ENCODE data around the gene SEC22A.

SEC22A gene

DNA sequence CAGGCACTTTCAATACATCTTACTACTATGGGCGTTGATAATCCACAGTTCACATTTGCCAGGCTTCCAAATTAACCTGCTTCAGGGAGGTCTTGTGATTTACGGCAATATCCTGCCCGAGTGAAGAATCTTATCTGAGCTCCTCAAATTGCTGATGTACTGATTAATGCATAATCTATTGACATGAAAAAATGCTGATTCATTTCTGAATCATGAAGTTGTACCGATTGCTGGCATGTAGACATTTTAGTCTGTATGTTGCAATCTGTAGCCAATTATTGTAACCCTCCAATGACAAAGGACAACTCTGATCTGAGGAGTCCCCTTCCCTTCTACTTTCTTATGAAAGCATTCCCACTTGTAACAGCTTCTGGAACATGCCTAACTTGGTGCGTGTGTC, 97.2 kb downstream of the SEC22A start:
- FAIRE-seq (no peak), DNase-seq (ENCODE audit: extremely low spot score, insufficient read length, low read depth) (no peak)

DNA sequence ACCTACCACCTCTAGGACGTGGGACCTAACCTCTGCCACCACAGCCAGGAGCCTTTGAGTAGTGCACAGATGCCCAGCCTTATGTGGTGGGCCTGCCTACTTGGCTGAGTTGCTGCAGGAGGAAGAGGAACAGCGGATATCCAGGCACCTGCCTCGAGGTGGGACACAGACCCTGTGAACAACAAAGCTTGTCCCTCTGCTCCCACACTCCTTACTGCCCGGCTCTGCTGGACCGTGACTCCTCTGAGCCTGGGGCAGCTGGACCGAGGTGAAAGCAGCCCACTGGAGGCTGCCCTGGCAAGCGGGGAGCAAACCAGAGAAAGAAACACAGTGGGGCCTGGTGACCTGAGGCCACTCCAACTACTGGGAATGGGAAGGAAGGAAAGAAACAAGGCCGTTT, 97.8 kb downstream of the SEC22A start:
- no peak for DNase-seq (ENCODE audit: extremely low spot score, insufficient read length, low read depth)
- FAIRE-seq: no peak

DNA sequence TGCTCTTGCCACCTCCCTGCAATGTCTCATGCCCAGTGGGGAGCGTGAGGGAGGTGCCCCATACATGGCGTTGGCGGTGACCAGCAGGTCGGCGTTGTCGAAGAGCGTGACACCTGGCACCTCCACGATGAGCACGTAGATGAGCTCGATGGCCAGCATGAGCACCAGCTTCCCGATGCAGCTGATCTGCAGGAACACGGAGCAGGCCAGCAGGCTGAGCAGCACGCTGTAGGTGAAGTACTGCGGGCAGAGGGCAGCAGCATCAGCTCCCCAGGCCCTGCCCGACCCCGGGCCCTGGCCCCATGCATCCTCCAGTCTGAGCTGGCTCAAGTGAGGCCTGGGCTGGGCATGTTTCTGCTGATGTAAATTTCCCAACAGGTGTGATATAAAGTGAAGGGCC, 98.3 kb downstream of the SEC22A start:
- FAIRE-seq: no peak
- no peak for DNase-seq (ENCODE audit: extremely low spot score, insufficient read length, low read depth)

DNA sequence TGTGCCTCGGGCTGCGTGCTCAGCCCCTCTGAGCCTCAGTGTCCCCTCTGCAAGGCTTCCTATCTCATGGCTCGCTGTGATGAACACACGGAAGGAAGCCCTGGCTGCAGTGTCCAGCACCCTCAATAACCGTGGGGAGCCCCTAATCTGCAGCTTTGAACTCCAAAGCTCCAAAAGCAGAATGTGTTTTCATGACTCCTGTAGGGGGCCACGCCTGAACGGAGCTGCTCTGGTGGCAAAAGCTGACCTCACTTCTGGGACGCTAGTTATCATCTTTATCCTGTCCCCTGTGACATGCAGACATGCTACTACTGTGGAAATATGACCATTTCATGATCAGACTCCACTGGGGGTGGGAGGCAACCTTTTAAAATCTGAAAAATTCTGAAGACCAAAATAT, 98.8 kb downstream of the SEC22A start:
- DNase-seq (ENCODE audit: extremely low spot score, insufficient read length, low read depth): no peak
- FAIRE-seq: no peak

DNA sequence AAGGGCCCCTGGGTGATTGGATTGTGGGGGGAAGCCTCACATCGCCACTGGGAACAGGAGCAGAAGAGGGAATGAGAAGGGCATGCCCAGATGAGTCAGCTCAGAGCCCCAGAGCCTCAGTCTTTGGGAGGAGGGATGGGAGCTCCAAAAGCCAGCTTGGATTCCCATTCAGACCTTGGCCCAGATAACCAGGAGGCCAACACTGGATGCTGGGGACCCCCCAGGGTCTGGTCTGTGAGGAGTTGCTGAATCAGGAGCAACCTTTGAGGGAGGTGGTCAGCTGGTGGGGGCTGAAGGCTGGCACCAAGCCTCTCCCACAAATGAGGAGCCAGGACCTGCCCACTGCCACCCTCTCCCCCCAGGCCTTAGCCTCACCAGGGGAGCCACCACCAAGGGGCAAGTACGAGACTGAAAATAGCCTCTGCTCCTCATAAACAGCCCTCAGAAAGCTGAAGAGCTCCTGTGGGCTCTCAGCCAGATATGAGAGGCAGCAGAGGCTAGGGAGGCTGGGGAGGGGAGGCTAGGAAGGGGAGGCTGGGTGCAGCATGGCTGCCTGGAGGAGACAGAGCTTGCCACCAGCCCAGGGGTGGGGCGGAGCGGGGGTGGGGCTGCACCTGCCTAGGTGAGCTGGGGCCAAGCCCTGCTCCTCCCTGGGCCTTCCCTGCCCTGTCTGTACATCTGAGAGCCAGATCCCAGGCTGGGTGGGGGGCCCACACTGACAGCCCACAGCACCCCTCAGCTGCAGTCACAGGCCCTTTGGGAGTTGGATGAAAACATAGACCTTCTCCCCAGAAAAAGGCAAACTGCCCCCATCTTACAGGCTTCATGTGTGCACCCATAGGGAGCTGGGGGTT, 99.8 kb downstream of the SEC22A start:
- FAIRE-seq (no peak), DNase-seq (ENCODE audit: extremely low spot score, insufficient read length, low read depth) (no peak)

DNA sequence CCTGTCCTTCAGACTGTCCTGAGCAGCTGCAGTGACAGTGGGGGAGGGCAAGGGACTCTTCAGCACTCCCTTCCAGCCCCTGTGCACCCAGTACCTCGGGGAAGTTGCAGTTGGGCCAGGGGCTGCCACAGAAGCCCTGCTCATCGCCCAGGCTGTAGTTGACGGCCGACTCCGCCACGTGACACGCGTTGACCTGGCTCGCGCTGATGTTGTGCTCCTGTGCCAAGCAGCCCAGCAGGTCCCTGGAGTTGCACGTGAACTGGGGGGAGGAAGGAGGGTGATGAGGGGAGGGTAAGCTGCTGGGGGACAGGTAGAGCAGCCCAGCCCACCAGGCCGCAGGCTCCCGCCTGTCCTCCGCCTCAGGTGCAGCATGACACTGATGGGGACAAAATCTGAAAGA, 101.2 kb downstream of the SEC22A start:
- DNase-seq (ENCODE audit: extremely low spot score, insufficient read length, low read depth): no peak
- no peak for FAIRE-seq

DNA sequence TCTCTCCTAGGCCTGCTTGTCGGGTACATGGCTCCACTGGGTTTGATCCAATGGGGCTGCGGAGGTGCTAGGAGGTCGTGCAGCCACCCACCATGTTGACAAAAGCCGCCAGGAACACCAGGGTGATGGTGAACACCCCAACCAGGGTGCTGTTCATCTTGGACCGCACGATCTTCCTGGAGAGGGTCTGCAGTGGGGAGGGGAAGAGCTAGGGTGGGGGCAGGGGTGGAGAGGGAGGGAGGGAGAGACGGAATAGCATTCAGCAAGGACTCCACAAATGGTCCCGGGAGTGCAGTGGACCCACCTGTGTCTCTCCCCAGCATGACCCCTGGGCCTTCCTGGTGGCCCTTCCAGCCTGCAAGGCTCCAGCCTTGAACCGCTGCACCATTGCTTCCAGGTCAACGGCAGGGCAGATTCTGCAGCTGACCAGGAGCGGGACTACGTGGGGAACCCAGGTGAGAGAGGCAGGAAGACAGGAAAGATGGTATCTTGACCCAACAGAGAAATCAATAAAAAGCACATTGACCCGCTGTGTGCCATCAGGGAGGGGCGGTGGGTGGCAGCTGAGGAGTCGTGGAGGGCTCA, 102.3 kb downstream of the SEC22A start:
- FAIRE-seq (no peak), DNase-seq (ENCODE audit: extremely low spot score, insufficient read length, low read depth) (no peak)

DNA sequence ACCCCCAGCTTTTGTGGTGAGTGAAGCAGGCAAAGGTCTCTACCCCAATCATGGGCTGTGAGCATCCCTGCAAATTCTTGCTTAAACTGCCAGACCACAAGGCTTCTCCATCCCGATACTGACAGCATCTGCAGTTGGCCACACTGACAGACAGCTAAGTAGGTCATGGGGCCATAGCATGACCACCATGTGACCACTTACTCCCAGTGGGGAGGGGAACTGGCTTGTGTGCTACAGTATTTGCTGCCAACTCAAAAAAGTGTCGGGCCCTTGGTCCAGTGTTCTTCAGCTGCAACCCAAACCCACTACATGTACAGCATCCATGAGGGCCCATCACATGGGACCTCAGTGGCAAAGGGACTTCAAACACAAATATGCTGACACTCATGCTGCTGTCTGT, 103.4 kb downstream of the SEC22A start:
- no peak for DNase-seq (ENCODE audit: extremely low spot score, insufficient read length, low read depth)
- FAIRE-seq: no peak

DNA sequence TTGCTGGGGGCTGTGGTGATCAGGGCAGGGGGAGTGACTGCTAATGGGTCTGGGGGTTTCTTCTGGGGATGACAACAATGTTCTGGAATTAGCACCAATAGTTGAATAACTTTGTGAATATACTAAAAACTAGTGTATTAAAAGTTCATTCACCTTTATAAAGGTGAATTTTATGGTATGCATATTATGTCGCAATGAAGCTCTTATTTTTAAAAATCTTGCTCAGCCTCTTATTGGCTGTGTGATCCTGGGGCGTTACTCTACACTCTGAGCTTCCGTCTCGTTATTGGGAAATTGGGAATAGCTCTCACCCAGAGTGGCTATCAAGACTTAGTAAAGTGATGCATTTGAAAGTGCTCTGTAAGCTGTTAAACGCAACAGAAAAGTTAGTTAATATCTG, 105.3 kb downstream of the SEC22A start:
- FAIRE-seq (no peak), DNase-seq (ENCODE audit: extremely low spot score, insufficient read length, low read depth) (no peak)

DNA sequence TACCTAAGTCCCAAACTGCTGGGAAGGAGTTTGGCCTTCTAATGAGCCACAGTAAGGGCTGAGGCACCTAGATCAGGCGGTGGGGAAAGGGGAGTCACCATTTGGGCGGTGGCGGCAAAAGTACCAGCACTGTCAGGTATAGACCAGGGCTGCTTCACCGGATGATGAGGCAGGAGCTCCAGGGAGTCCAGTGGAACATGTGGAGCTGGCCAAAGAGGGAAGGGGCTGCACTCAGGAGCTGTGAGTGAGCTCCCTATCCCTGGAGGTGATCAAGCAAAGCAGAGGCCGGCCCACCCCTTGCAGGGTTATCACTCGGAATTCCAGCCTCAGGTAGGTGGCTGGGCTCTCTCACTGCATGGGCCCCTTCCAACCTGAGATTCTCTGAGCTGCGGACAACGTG, 108.4 kb downstream of the SEC22A start:
- no peak for FAIRE-seq
- DNase-seq (ENCODE audit: extremely low spot score, insufficient read length, low read depth): no peak

DNA sequence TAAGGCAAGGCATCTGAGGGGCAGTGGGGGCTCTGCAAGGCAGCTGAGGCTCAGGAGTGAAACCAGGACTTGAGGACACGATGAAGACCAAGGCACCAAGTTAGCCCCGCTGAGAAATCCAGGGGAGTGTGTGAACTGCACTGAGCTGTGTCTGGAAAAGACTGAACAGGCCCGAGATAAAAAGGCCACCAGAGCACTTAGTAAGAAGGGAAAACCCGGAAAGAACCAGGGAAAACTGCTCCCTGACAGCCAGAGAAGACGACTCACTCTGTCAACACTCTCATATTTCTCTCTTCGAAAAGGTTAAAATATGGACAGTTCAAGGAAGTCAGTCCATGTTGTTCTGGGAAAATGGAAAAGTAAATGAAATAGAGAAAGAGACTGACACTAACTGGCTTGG, 109.0 kb downstream of the SEC22A start:
- DNase-seq (ENCODE audit: extremely low spot score, insufficient read length, low read depth) (no peak), FAIRE-seq (no peak)

DNA sequence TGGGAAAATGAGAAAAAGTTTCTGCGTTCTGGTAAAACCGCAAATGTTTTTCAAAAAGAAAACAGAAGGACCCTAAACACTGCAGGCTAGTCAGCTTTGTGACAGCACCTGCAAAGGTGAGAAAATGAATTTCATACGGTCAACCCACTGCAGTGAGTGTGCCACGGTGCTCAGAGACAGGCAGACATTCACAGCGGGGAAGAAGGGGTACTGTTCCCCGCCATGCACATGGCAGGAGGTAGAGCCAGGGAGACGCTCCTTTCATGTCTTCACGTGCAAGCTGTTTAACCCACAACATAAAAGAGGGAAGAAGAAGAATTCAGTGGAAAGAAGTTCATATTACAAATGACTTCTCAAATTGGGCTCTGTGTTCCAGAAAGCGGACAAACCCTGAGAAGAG, 109.5 kb downstream of the SEC22A start:
- DNase-seq (ENCODE audit: extremely low spot score, insufficient read length, low read depth) (no peak), FAIRE-seq (no peak)

DNA sequence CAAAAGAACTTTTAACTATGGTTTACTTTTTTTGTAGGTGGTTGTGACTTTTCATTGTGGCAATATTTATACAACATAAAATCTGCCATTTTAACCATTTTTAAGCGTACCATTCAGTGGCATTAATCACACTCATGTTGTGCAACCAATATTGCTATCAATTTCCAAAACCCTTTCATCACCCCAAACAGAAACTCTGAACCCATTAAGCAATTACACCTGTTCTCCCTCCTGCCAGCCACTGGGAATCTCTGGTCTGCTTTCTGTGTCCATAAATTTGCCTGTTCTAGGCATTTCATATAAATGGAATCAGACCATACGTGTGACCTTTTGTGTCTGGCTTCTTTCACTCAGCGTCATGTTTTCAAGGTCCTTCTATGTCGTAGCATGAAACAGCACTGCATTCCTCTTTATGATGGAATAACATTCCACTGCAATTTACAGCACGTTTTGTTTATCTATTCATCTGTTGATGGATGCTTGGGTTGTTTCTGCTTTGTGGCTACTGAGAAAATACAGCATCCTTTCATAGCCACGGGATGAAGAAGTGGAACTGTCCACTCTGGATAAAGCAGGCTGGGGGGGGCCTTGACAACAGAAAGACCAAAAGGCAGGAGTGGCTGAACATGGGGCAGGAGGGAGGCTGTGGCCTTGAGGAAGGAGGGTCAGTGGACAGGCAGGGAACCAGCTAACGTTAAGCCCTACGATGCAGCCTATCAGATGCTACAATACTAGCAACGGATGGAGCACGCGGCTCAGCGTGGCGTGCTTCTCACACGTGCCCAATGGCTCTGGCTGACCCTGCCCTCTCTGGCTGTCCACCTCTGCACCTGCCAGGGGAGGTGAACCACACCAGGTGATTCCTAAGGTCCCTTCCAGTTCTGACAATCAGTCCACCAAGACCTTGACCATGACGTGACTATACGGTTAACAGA, 110.9 kb downstream of the SEC22A start:
- no peak for FAIRE-seq
- no peak for DNase-seq (ENCODE audit: extremely low spot score, insufficient read length, low read depth)

DNA sequence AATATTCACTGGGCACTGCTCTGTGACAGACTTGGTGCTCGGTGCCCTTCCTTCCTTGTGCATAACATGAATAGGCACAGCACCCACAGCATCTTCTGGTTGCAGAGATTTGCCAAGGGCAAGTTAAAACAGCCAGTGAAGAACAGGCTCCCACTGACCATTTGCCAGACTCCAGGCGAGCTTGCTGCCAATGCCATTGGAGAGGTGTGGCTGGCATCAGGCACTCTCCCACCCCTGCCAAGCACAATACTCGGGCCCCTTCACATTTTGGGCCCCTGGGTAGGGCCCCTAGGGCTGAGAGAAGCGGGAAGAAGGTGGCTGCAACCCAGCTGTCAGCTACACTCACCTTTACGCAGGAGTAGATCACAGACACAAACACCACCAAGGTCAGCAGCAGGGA, 112.1 kb downstream of the SEC22A start:
- FAIRE-seq: no peak
- no peak for DNase-seq (ENCODE audit: extremely low spot score, insufficient read length, low read depth)

DNA sequence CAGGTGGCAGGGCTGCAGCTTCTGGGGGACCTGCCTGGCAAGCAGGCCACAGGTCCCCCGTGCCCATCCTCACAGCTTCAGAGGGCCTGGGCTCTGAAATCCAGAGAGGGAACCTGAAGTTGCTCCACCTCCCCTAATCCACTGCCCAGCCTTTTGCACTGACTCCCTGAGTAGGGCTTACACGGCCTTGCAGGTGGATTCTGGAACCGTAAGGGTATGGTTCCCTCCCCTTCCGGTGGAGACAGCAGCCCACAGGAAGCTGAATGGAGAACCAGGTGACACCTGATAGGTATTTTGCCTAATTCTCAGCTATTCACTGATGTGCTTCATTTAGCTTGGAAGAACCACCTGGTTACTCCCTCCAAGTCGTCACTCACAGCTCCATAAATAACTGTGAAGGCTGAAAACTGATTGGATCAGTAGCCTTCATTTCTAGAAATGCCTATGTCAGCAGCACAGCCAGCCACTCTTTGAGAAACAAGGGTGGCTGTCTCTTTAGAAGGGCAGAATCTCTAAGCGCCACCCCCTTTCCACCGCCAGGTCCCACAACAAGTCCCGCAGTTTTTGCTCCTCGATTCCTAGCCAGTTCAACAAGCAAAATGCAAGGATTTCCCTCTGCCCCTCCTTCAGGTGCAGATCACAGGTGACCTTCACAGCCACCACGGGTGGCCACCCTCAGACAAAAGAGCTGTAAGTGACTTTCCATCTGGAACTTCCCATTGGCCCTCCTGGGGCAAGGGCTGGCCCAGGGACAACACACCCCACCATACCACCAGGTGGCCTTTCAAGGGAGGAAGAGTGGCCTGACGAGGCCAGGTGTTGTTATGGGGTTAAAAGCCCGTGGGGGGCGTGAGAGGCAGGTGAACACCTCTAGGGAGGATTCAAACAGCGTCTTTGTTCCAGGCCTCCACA, 112.9 kb downstream of the SEC22A start:
- FAIRE-seq (no peak), DNase-seq (ENCODE audit: extremely low spot score, insufficient read length, low read depth) (no peak)

DNA sequence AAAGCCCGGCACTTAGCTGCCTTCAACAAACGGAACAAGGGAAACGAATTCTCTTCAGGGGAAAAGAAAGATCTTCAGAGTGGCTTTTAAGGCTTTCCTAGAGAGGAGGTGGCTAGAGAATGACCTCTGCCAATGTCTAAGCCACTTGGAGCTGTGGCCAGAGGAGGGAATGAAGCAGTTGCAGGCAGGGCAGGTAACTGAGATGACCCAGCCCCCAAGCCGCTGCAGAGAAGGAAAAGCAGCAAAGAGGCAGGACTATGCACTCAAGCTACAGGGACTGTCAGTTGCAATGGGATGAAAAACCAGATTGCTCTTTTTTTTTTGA, 113.5 kb downstream of the SEC22A start:
- no peak for FAIRE-seq
- DNase-seq (ENCODE audit: extremely low spot score, insufficient read length, low read depth): no peak

DNA sequence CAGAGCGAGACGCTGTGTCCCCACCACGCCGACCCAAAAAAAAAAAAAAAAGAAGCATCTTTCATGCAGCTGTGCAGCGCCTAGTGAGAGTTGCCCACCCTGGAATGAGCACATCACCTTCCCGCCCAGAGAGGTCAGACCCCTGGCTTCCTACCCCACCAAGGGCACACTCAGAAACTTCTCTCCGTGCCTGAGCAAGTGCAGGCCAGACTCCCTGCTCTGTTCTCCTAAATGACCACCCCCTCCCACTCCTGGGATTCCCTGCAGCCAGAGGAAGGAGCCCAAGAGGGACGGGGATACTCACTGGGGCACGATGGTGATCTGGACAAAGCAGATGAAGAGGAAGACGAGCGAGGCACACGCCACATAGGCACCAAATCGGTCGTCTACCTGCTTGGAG, 116.0 kb downstream of the SEC22A start:
- FAIRE-seq: no peak
- no peak for DNase-seq (ENCODE audit: extremely low spot score, insufficient read length, low read depth)

DNA sequence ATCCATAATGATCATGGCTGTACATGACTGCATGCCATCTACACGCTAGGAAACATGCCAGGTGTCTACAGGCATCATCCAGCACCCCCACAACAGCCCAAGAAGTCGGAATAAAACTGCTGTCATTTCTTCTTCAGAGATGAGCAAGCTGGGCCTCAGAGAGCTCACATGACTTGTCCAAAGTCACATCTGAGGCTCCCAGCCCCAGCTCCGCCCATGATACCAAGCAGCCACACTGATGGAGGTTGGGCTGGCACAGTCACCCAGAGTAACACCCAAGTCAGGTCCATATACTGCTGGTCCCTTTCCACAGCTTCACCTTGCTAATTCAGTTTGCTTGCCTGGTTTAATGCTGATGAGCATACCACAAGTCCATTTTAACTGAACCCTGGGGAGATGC, 116.6 kb downstream of the SEC22A start:
- DNase-seq (ENCODE audit: extremely low spot score, insufficient read length, low read depth) (no peak), FAIRE-seq (no peak)

DNA sequence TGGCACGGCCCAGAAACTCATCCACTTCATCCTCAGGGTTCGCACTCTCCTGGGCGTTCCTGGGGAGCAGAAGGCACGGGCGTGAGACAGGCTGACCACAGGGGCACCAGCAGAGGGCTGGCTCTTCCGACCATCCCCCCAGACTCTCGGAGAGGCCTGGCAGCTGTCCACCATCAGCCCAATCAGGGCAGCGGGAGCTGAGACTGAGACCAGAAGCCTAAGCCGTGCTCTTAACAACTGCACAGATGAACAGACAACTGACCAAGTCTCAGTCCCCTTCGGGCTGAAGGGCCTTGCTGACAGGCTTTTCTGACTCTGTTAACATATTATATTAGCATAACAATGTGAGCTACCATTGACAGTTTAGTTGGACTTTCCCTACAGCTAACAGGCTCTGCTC, 118.0 kb downstream of the SEC22A start:
- DNase-seq (ENCODE audit: extremely low spot score, insufficient read length, low read depth) (no peak), FAIRE-seq (no peak)

DNA sequence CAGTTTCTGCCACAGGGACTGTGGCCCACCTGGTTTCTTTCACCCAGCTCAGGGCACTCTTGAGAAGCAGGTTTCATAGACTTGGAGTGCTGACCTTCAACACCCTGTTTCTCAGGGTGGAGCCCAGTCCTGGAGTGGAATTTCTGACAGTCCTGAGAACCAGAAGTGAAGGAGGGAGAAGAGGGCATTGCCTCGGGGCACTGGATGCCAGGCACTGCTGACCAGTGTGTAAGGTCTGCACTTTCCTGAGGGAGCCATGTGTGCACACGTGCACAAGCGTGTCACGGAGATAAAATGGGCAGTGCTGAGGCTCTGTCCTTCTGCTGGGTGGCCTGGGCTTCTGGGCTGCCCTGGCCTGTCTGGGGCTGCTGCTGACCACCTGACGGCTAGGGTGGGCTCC, 118.5 kb downstream of the SEC22A start:
- DNase-seq (ENCODE audit: extremely low spot score, insufficient read length, low read depth) (no peak), FAIRE-seq (no peak)

All from GM18507 (cell line).